GM23248 (cell line): ENCODE results near the gene SLC4A2. TPM values are rescaled to one million over a fixed set of nuclear protein-coding genes. Genes with fewer than 3 reads are reported as not detected.

Experiments used
- DNase-seq: peaks from one replicate; pipeline ENCODE4 v3.0.0-alpha.2; 2015
- H2AFZ ChIP-seq: fragments of 200-600 bp; sonication (generic); 2 replicates; pipeline ENCODE4 v1.6.1; 2016; ENCODE audit warnings: antibody characterized with exemption
- H3F3A ChIP-seq: fragments of 200-600 bp; sonication (generic); 2 replicates; pipeline ENCODE4 v1.6.1; 2016; ENCODE audit warnings: mild to moderate bottlenecking, antibody characterized with exemption, mixed run types; ENCODE audit not compliant: insufficient read depth
- H3K27ac ChIP-seq: fragments of 200-600 bp; sonication (generic); 2 replicates; pipeline ENCODE4 v1.5.1; 2016; ENCODE audit warnings: mild to moderate bottlenecking
- H3K27me3 ChIP-seq: fragments of 200-600 bp; sonication (generic); replicated peaks from 2 replicates; pipeline ENCODE4 v1.6.1; 2016; ENCODE audit warnings: mild to moderate bottlenecking; ENCODE audit not compliant: insufficient read depth
- H3K36me3 ChIP-seq: fragments of 200-600 bp; sonication (generic); 2 replicates; pipeline ENCODE4 v1.6.1; 2016; ENCODE audit warnings: low read depth, mild to moderate bottlenecking
- H3K4me1 ChIP-seq: fragments of 200-600 bp; sonication (generic); 2 replicates; pipeline ENCODE4 v1.6.1; 2016; ENCODE audit warnings: mild to moderate bottlenecking; ENCODE audit not compliant: insufficient read depth
- H3K4me2 ChIP-seq: fragments of 200-600 bp; sonication (generic); one replicate; pipeline ENCODE4 v1.6.1; 2016; ENCODE audit warnings: mild to moderate bottlenecking; ENCODE audit not compliant: unreplicated experiment
- H3K4me3 ChIP-seq: fragments of 200-600 bp; sonication (generic); 2 replicates; pipeline ENCODE4 v1.5.1; 2016; ENCODE audit warnings: mild to moderate bottlenecking
- H3K79me2 ChIP-seq: fragments of 200-600 bp; sonication (generic); 2 replicates; pipeline ENCODE4 v1.6.1; 2016; ENCODE audit warnings: mild to moderate bottlenecking; ENCODE audit not compliant: insufficient read depth
- H3K9ac ChIP-seq: fragments of 200-600 bp; sonication (generic); 2 replicates; pipeline ENCODE4 v1.6.1; 2016; ENCODE audit warnings: mild to moderate bottlenecking
- H3K9me2 ChIP-seq: fragments of 200-600 bp; sonication (generic); 2 replicates; pipeline ENCODE4 v1.6.1; 2016; ENCODE audit warnings: mixed run types, mild to moderate bottlenecking, moderate library complexity; ENCODE audit not compliant: insufficient read depth
- H3K9me3 ChIP-seq: fragments of 200-600 bp; sonication (generic); one replicate; pipeline ENCODE4 v1.6.1; 2017; ENCODE audit warnings: low read depth
- H4K20me1 ChIP-seq: fragments of 200-600 bp; sonication (generic); 2 replicates; pipeline ENCODE4 v1.6.0; 2016; ENCODE audit not compliant: insufficient read depth
- EZH2 ChIP-seq: fragments of 200-600 bp; sonication (generic); IDR thresholded peaks from 2 replicates; pipeline ENCODE4 v1.6.1; 2018; ENCODE audit warnings: antibody characterized with exemption, mild to moderate bottlenecking; ENCODE audit not compliant: insufficient read depth, poor library complexity, severe bottlenecking
- EZH2phosphoT487 ChIP-seq: fragments of 200-600 bp; sonication (generic); IDR thresholded peaks from 2 replicates; pipeline ENCODE4 v1.6.1; 2018; ENCODE audit warnings: antibody characterized with exemption, moderate library complexity, mild to moderate bottlenecking, low read depth; ENCODE audit not compliant: insufficient read depth
- WGBS, 2 experiments: methylation state at CpG; one replicate each; pipeline ENCODE4 v1.1.6; 2015 to 2017; ENCODE audit warnings: low lambda C conversion rate in 2 of 2, low coverage in 1 of 2; ENCODE audit errors: missing lambda C conversion rate in 2 of 2; 5-methylcytosine and 5-hydroxymethylcytosine counted together
- in situ Hi-C: fragments of 300-500 bp; cut with MboI; formaldehyde crosslinking; loops from 2 replicates; pipeline ENCODE4 v1.15.0; 2020
- polyA plus RNA-seq: library from polyadenylated mRNA; unstranded; fragments of >200 nt; fragmentation: Nextera tagmentation; extraction: Ambion mirVana; gene quantifications from 2 replicates; pipeline ENCODE4 v1.2.1, GENCODE V29; 2016
- total RNA-seq: library from RNA; depleted of rRNA; stranded (reverse); fragments of >200 nt; shearing (Covaris generic); gene quantifications from 2 replicates; pipeline ENCODE4 v1.2.3, GENCODE V29; 2014

The SLC4A2 gene
- total and polyA plus RNA-seq, 2 experiments from 2014 or later, result 59.4 to 94.6 TPM

DNA sequence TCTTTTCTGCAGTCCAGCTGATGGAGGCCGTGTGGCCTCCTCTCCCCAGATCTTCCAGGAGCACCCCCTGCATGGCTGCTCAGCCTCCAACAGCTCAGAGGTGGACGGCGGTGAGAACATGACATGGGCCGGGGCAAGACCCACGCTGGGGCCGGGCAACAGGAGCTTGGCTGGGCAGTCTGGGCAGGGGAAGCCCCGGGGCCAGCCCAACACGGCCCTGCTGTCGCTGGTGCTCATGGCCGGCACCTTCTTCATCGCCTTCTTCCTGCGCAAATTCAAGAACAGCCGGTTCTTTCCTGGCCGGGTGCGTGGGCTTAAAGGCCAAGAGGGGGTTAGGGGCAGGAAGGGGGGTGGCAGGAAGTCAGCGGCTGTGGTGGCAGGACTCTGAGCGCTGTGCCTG lies 14.6 kb downstream of the SLC4A2 start:
- peaks cover 7% of the 10 kb centered on the region for H3K4me1 ChIP-seq
- no peaks in the 10 kb centered on the region for H4K20me1 ChIP-seq
- in situ Hi-C loops, result no loop called here
- no peaks in the 10 kb centered on the region for H3K27me3 ChIP-seq
- no peaks in the 10 kb centered on the region; the same call in 1 of the 2 replicates for H3K36me3 ChIP-seq
- TF ChIP-seq EZH2phosphoT487, result no peak
- no peak for TF ChIP-seq EZH2
- DNase-seq, result no peak
- H3F3A ChIP-seq, result peaks cover 7% of the 10 kb centered on the region; the same call in 1 of the 2 replicates
- H3K9me3 ChIP-seq, result no peaks in the 10 kb centered on the region
- H3K27ac ChIP-seq, result no peak overlapping the region
- no peak overlapping the region for H2AFZ ChIP-seq
- H3K9ac ChIP-seq, result no peak overlapping the region
- no peak overlapping the region for H3K4me2 ChIP-seq
- no peaks in the 10 kb centered on the region for H3K9me2 ChIP-seq
- no peak overlapping the region for H3K4me3 ChIP-seq
- WGBS, 2 experiments, result 91 to 93% methylated on average over 17 of the region's 17 CpGs
- peaks cover 13% of the 10 kb centered on the region for H3K79me2 ChIP-seq

GRCh38 chr7:151074817-151075661 lies 15.7 kb downstream of the SLC4A2 start:
- Histone ChIP-seq H3K4me3 (no peak overlapping the region), H3K4me1 (peaks cover 7% of the 10 kb centered on the region), H3K4me2 (no peak overlapping the region), H3K9me3 (no peaks in the 10 kb centered on the region), H3K27me3 (no peaks in the 10 kb centered on the region), H2AFZ (no peak overlapping the region), H3K9me2 (no peaks in the 10 kb centered on the region), H3K27ac (no peak overlapping the region), H3K36me3 (no peaks in the 10 kb centered on the region; the same call in 1 of the 2 replicates), H3K9ac (no peak overlapping the region), H3K79me2 (peaks cover 24% of the 10 kb centered on the region), H3F3A (peaks cover 7% of the 10 kb centered on the region; the same call in 1 of the 2 replicates), H4K20me1 (no peaks in the 10 kb centered on the region)
- no peak for DNase-seq
- in situ Hi-C loops, result no loop called here
- no peak for TF ChIP-seq EZH2
- no peak for TF ChIP-seq EZH2phosphoT487
- 87 to 91% methylated on average over 26 of the region's 26 CpGs for WGBS, 2 experiments

DNA sequence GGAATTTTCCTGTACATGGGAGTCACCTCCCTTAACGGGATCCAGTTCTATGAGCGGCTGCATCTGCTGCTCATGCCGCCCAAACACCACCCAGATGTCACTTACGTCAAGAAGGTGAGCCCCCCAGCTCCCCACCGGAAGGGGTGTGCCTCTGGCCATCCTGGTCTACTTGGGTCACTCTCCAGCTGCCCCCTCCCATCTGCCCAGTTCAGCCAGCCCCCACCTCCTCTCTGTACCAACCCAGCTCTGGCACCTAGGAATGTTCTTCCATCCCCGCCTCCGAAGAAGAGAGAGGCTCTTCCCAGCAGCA lies 16.2 kb downstream of the SLC4A2 start:
- H3K9me2 ChIP-seq, result no peaks in the 10 kb centered on the region
- peaks cover 29% of the 10 kb centered on the region for H3K79me2 ChIP-seq
- 62 to 71% methylated on average over 7 of the region's 7 CpGs for WGBS, 2 experiments
- H3K4me2 ChIP-seq, result no peak overlapping the region
- no peak for DNase-seq
- H3K27ac ChIP-seq, result no peak overlapping the region
- H2AFZ ChIP-seq, result no peak overlapping the region
- H3K4me1 ChIP-seq, result peaks cover 7% of the 10 kb centered on the region
- no peak overlapping the region for H3K9ac ChIP-seq
- H3F3A ChIP-seq, result peaks cover 7% of the 10 kb centered on the region; the same call in 1 of the 2 replicates
- no peak for TF ChIP-seq EZH2
- TF ChIP-seq EZH2phosphoT487, result no peak
- in situ Hi-C loops, result no loop called here
- no peaks in the 10 kb centered on the region for H4K20me1 ChIP-seq
- no peaks in the 10 kb centered on the region for H3K27me3 ChIP-seq
- H3K36me3 ChIP-seq, result no peaks in the 10 kb centered on the region; the same call in 1 of the 2 replicates
- no peak overlapping the region for H3K4me3 ChIP-seq
- no peaks in the 10 kb centered on the region for H3K9me3 ChIP-seq

DNA sequence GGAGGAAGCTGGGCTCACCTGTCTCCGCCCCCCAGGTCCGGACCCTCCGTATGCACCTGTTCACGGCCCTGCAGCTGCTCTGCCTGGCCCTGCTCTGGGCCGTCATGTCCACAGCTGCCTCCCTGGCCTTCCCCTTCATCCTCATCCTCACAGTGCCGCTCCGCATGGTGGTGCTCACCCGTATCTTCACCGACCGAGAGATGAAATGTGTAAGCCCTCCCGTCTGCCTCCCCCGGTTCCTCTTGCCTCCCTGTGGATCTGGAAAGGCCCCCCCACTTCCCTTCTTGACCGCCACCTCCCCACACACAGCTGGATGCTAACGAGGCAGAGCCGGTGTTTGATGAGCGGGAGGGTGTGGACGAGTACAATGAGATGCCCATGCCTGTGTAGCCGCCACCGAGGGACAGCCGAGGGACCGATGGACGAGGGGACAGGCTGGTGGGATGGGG lies 16.6 kb downstream of the SLC4A2 start:
- Histone ChIP-seq H3K36me3 (no peaks in the 10 kb centered on the region; the same call in 1 of the 2 replicates), H3K9me3 (no peaks in the 10 kb centered on the region), H3F3A (peaks cover 7% of the 10 kb centered on the region; the same call in 1 of the 2 replicates), H3K9me2 (no peaks in the 10 kb centered on the region), H3K27ac (no peak overlapping the region), H3K9ac (no peak overlapping the region), H3K4me1 (peaks cover 7% of the 10 kb centered on the region), H2AFZ (no peak overlapping the region), H4K20me1 (no peaks in the 10 kb centered on the region), H3K27me3 (no peaks in the 10 kb centered on the region), H3K4me2 (no peak overlapping the region), H3K4me3 (no peak overlapping the region), H3K79me2 (peaks cover 29% of the 10 kb centered on the region)
- 87 to 90% methylated on average over 21 to 22 of the region's 22 CpGs for WGBS, 2 experiments
- in situ Hi-C loops, result no loop called here
- no peak for TF ChIP-seq EZH2phosphoT487
- no peak for DNase-seq
